ENCODE measurements around the gene GPD1L.
"Not testable (repeated sequence)": the region's sequence is repeated elsewhere in the genome, so short reads cannot be mapped to it uniquely, and the experiment has no call there.

The GPD1L gene

GRCh38 chr3:32105291-32106131 lies 909 bp upstream of the GPD1L start:
- DNase-seq (ENCODE audit: low read depth in 2 of 2): no peak

- DNase-seq (ENCODE audit: low read depth in 2 of 2): no peak
Measured at GRCh38 chr3:32106929-32107362, 526 bp downstream of the GPD1L start.

GRCh38 chr3:32108224-32108623 lies 1.8 kb downstream of the GPD1L start:
- DNase-seq (ENCODE audit: low read depth in 2 of 2): not testable (repeated sequence)

- no peak for DNase-seq (ENCODE audit: low read depth in 2 of 2)
Measured at GRCh38 chr3:32109256-32109655, 2.8 kb downstream of the GPD1L start.

GRCh38 chr3:32110233-32110760 lies 3.9 kb downstream of the GPD1L start:
- no peak for DNase-seq (ENCODE audit: low read depth in 2 of 2)

- no peak for DNase-seq (ENCODE audit: low read depth in 2 of 2)
Measured at GRCh38 chr3:32111560-32111959, 5.1 kb downstream of the GPD1L start.

GRCh38 chr3:32113566-32113965 lies 7.1 kb downstream of the GPD1L start:
- no peak for DNase-seq (ENCODE audit: low read depth in 2 of 2)

GRCh38 chr3:32113981-32114545 lies 7.6 kb downstream of the GPD1L start:
- no peak for DNase-seq (ENCODE audit: low read depth in 2 of 2)

- DNase-seq (ENCODE audit: low read depth in 2 of 2): peak; percentile 23 to 32
Measured at GRCh38 chr3:32114546-32115386, 8.3 kb downstream of the GPD1L start.

- no peak for DNase-seq (ENCODE audit: low read depth in 2 of 2)
Measured at GRCh38 chr3:32117320-32117719, 10.9 kb downstream of the GPD1L start.

- no peak for DNase-seq (ENCODE audit: low read depth in 2 of 2)
Measured at GRCh38 chr3:32118215-32118614, 11.8 kb downstream of the GPD1L start.

GRCh38 chr3:32120471-32120870 lies 14.1 kb downstream of the GPD1L start:
- no peak for DNase-seq (ENCODE audit: low read depth in 2 of 2)

GRCh38 chr3:32121137-32121536 lies 14.7 kb downstream of the GPD1L start:
- DNase-seq (ENCODE audit: low read depth in 2 of 2): no peak

GRCh38 chr3:32123620-32124019 lies 17.2 kb downstream of the GPD1L start:
- no peak for DNase-seq (ENCODE audit: low read depth in 2 of 2)

GRCh38 chr3:32125012-32125411 lies 18.6 kb downstream of the GPD1L start:
- no peak for DNase-seq (ENCODE audit: low read depth in 2 of 2)

- DNase-seq (ENCODE audit: low read depth in 2 of 2): no peak
Measured at GRCh38 chr3:32126305-32127015, 20.0 kb downstream of the GPD1L start.

- DNase-seq (ENCODE audit: low read depth in 2 of 2): no peak
Measured at GRCh38 chr3:32127219-32127826, 20.9 kb downstream of the GPD1L start.

GRCh38 chr3:32128936-32129335 lies 22.5 kb downstream of the GPD1L start:
- DNase-seq (ENCODE audit: low read depth in 2 of 2): no peak

GRCh38 chr3:32129832-32130231 lies 23.4 kb downstream of the GPD1L start:
- DNase-seq (ENCODE audit: low read depth in 2 of 2): no peak

- no peak for DNase-seq (ENCODE audit: low read depth in 2 of 2)
Measured at GRCh38 chr3:32132121-32132520, 25.7 kb downstream of the GPD1L start.

- DNase-seq (ENCODE audit: low read depth in 2 of 2): no peak
Measured at GRCh38 chr3:32132706-32133105, 26.3 kb downstream of the GPD1L start.
